Mucosa of descending colon (tissue), 3 donors: ENCODE results near the gene CCDC88C. TPM values are rescaled to one million over a fixed set of nuclear protein-coding genes. Genes with fewer than 3 reads are reported as not detected.
A peak's percentile ranks its signal among the peaks of the same experiment; 100 is the strongest.

Experiments
- ATAC-seq: fragments of 200-7000 bp; cut with Tn5 transposase; one replicate; pipeline ENCODE4 v1.9.1; 2020; ENCODE audit warnings: mild to moderate bottlenecking, moderate library complexity
- DNase-seq, 3 donors: peaks; one replicate each; pipeline ENCODE4 v3.0.0-alpha.2; 2020
- H3K36me3 ChIP-seq: fragments of 200-600 bp; one replicate; pipeline ENCODE4 v1.8.0; 2021; ENCODE audit warnings: low read depth, mild to moderate bottlenecking
- H3K4me1 ChIP-seq: fragments of 200-600 bp; one replicate; pipeline ENCODE4 v1.8.0; 2021; ENCODE audit warnings: low read depth, mild to moderate bottlenecking
- H3K4me3 ChIP-seq: fragments of 200-600 bp; one replicate; pipeline ENCODE4 v1.8.0; 2021; ENCODE audit warnings: mild to moderate bottlenecking
- H3K9me3 ChIP-seq: fragments of 200-600 bp; one replicate; pipeline ENCODE4 v1.8.0; 2021; ENCODE audit warnings: mild to moderate bottlenecking
- CTCF ChIP-seq: fragments of 200-600 bp; IDR thresholded peaks from one replicate; pipeline ENCODE4 v1.8.0; 2022; ENCODE audit warnings: antibody characterized with exemption, mild to moderate bottlenecking
- intact Hi-C, 2 donors: fragments of 100-400 bp; cut with DNase I in 1 of 2; cut with micrococcal nuclease in 1 of 2; formaldehyde crosslinking; loops; one replicate each; pipeline versions ENCODE4 v1.11.0 to v1.11.1; 2022; cut with DNase I, micrococcal nuclease
- total RNA-seq, 3 donors: library from RNA; stranded (reverse); fragmentation: NEBNext Ultra II Directional in 2 of 3; extraction: Animal tissue kit (Norgen Biotek cat#: 25700) in 2 of 3; gene quantifications; one replicate each; pipeline versions ENCODE4 v1.2.1 to v1.2.4, GENCODE V29; 2021 to 2023
- donor health status: DM: no; HTN: no; CAD: no; lungs with moderate emphysema.
- donor health status: DM: no; HTN: no; CAD: no.
- donor health status: DM: no; HTN: yes; CAD: no.

CCDC88C gene
- total RNA-seq, 3 donors from 2014 or later, result 30.1 to 62.1 (median 56.6) TPM

- Histone ChIP-seq H3K4me3 (no peak overlapping the region), H3K9me3 (no peaks in the 10 kb centered on the region), H3K36me3 (no peaks in the 10 kb centered on the region), H3K4me1 (no peaks in the 10 kb centered on the region)
- ATAC-seq (no peak), DNase-seq (no peak)
- no peak for TF ChIP-seq CTCF
- intact Hi-C loops, result no loop called here
These were observed 183.5 kb downstream of the CCDC88C start for GRCh38 chr14:91233936-91234790.

GRCh38 chr14:91232603-91233002, 185.0 kb downstream of the CCDC88C start:
- Histone ChIP-seq H3K4me3 (no peak overlapping the region), H3K36me3 (no peaks in the 10 kb centered on the region), H3K9me3 (no peaks in the 10 kb centered on the region), H3K4me1 (no peaks in the 10 kb centered on the region)
- DNase-seq, result no peak
- no peak for ATAC-seq
- TF ChIP-seq CTCF, result no peak
- intact Hi-C loops, result no loop called here

- intact Hi-C loops, result no loop called here
- Histone ChIP-seq H3K4me1 (no peaks in the 10 kb centered on the region), H3K9me3 (no peaks in the 10 kb centered on the region), H3K4me3 (no peak overlapping the region), H3K36me3 (no peaks in the 10 kb centered on the region)
- peak; percentile 1 for ATAC-seq
- no peak for TF ChIP-seq CTCF
- peak in 1 of 3 donors; percentile 25 for DNase-seq
These were observed 185.6 kb downstream of the CCDC88C start for GRCh38 chr14:91232052-91232451.

GRCh38 chr14:91231446-91231845, 186.2 kb downstream of the CCDC88C start:
- H3K9me3 ChIP-seq, result no peaks in the 10 kb centered on the region
- no peaks in the 10 kb centered on the region for H3K36me3 ChIP-seq
- H3K4me1 ChIP-seq, result no peaks in the 10 kb centered on the region
- H3K4me3 ChIP-seq, result no peak overlapping the region
- DNase-seq (no peak), ATAC-seq (peak; percentile 42)
- intact Hi-C loops, result no loop called here
- TF ChIP-seq CTCF, result no peak

- intact Hi-C loops, result no loop called here
- Histone ChIP-seq H3K36me3 (no peaks in the 10 kb centered on the region), H3K9me3 (no peaks in the 10 kb centered on the region), H3K4me3 (no peak overlapping the region), H3K4me1 (no peaks in the 10 kb centered on the region)
- DNase-seq, result no peak
- ATAC-seq, result no peak
- TF ChIP-seq CTCF, result no peak
These were observed 187.1 kb downstream of the CCDC88C start for GRCh38 chr14:91230397-91231035.
